HG03571 (cell line): ENCODE measurements around the gene RFC2.
"Not testable (repeated sequence)": the region's sequence is repeated elsewhere in the genome, so short reads cannot be mapped to it uniquely, and the experiment has no call there.

Experiments used
- ATAC-seq: cut with Tn5 transposase; IDR thresholded peaks from one replicate; pipeline ENCODE4 v1.9.1; 2021; ENCODE audit not compliant: unreplicated experiment

RFC2 gene

DNA sequence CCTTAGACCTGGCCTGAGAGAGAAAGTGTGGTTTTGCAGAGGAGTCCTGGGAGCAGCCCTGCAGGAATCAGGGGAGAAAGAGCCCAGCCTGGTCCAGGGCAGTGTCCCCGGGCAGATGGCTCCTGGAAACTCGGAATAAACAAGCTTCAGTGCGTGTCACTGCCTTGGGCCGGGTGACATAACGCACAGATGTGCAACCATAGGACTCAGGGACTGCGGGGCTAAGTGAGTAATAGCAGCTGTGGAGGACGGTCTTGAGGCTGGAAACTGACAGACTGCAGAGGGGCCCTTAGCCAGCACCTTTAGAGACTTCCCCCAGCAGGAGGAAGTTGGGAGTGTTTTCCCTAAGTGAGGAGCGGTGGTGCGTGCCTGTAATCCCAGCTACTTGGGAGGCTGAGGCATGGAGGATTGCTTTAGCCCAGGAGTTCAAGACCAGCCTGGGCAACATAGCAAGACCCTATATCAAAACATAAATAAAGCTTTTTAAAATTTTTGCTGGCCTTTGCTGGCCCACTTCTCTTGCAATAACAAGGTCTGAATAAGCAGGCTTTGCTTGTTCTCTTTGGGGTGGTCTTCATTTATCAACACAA is 29.8 kb upstream of the RFC2 start:
- ATAC-seq, result no peak

DNA sequence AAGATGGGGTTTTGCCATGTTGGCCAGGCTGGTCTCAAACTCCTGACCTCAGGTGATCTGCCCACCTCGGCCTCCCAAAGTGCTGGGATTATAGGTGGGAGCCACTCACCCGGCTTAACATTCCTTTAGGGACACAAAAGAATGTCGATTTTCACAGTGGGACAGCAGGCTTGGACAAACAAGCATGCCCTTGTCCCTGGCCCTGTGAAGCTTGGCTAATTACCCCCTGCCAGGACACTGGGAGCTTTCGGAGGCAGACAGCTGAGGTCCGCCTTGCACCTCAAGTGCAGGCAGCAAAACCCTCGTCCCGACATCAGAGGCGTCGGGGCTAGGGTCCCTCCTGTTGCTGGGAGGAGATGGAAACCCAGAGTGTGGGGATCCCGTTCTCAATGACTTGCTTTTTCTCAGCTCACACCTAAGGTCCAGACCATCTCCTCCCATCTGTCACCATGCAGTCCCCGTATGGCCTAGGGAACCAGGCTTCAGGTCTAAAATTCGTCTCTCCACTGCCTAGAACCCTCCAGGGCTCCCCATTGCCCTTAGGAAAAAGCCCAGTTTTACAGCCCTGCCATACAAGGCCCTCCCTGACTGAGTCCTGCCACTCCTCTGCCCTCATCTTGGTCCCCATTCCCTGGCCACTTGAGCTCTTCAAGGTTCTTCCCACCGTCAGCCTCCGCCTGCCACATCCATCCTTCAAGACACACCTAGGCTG is 28.7 kb upstream of the RFC2 start:
- ATAC-seq, result no peak

GRCh38 chr7:74280985-74281384 is 26.8 kb upstream of the RFC2 start:
- no peak for ATAC-seq

DNA sequence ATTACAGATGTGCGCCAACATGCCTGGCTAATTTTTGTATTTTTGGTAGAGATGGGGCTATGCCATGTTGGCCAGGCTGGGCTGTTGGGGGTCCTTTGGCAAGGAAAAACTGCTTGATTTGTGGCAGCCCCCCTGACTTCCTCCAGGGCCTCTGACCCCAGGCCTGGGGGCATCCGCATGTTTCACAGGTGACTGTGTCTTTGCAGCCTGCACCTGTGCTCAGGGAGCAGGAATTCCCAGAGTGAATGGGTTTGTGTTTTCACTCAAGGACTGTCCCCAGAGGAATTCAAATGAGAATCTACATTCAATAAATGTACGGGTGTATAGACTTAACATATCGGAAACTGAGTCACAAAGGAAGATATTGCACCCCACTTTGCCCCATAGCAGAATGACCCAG is 23.4 kb upstream of the RFC2 start:
- no peak for ATAC-seq

DNA sequence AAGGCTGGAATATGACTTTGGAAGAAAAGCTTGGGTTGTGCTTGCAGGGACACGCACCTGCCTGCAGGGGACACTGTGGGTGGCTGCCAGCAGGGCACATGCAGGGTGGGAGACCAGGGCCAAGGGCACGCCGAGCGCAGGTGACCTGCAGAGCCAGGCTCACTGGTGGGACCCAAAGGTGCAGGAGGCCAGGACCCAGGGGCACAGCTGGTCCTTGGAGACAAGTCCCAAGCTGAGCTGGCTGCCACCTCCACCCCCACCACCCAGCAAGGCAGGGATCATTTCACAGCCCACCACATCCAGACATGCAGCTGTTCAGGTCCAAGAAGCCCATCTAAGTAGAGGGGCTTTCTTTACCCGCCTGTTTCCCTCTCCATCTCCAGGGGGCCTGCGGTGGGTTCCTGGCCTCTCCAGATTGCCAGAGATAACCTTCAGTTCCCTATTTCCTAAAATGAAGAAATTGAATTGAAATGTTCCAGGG is 21.2 kb upstream of the RFC2 start:
- ATAC-seq, result no peak

DNA sequence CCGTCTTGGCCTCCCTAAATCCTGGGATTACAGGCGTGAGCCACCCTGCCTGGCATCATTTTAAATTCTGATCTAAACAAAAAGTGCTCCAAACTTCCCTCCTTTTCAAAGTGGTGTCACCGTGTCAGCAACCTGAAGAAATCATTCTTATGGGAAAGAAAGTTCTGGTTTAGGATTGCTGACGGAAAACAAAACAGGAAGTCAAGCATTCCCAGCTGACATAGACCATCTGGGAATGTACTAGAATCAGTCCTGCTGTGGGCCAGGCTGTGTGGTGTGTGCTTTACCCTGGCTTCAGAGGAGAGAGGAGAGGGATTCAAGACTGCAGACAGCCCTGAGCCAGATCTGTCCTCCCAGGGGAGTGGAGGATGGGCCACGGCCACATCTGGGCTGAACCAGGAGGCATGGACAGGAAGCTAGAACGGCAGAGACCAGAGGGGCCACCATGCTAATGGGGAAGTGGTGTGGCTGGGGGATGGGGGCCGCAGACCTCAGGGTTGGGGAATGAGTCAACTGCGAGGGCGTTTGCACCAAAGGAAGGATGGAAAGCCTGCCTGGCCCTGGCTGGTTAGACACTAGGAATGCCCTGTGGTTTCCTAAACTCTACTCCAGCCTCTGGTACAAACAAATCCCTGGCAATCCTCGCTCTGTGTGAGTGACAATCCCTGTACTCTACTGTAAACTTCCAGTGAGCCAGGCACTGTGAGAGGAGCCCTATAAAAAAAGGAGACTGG is 18.3 kb upstream of the RFC2 start:
- peak; percentile 70 for ATAC-seq

DNA sequence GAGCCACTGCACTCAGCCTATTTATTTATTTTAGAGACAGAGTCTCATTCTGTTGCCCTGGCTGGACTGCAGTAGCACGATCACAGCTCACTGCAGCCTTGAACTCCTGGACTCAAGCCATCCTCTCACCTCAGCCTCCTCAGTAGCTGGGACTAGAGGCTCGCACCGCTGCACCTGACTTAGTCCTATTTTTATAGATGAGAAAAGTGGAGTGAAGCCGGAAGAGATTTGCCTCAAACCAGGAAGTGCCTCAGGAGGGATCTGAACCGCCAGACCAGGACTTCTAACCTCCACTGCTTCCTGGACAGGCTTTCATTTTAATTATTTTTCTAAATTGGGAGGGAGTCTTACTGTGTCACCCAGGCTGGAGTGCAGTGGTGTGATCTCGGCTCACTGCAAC is 17.5 kb upstream of the RFC2 start:
- no peak for ATAC-seq

GRCh38 chr7:74269757-74270277 is 15.6 kb upstream of the RFC2 start:
- ATAC-seq, result no peak

DNA sequence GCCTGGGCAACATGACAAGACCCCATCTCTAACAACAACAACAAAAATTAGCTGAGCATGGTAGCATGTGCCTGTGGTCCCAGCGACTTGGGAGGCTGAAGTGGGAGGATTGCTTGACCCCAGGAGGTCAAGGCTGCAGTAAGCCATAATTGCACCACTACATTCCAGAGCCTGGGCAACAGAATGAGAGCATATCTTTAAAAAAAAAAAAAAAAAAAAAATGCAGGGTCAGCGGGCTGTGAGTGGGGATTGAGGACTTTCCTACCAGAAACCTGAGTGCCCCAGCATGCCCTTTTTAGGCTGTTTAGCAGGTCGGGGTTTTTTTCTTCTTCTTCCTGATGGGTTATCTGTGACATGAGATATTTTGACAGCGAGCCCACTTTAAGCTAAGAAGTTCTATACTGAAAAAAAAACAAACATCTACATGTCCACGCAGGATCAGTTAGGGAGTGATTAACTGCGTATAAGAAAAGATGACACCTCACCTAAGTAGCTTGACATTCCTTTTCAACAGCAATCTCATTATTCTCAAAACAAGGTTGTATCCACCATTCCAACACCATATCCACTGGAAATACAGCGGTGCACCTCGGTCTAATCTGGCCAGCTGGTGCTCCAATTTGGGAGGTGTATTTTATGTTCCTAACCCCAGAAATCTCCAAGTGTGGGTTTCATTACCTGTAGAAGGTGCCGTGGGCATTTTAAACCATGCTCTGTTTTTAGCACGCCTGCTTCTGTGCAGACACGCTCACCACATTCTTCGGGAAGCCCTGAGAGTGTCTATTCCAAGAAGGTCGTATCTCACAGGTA is 13.8 kb upstream of the RFC2 start:
- ATAC-seq, result no peak

DNA sequence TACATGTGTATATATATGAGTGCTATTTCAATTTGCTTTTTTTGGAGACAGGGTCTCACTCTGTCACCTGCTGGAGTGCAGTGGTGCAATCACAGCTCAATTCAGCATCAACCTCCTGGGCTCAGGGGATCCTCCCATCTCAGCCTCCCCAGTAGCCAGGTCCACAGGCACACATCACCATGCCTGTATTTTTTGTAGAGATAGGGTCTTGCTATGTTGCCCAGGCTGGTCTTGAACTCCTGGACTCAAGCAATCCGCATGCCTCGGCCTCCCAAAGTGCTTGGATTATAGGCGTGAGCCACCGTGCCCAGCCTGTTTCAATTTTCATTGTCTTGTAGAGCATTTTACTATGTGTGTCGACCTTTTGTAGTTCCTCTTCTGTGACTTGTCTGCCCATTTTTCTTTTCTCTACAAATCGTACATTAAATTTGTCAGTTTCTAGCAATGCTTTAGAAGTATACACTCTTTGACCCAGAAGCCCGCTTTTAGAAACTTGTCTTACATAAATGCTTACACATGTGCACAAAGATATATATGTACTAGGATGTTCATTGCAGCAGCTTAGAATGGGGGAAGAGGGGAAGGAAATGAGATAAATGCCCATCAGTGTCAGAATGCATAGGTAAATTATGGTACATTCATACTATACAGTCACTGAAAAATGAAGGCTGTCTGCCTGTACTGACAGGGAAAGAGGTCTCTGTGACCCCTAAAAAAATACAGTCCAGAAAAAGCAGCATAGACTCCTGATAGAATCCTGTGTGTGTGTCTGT is 12.2 kb upstream of the RFC2 start:
- ATAC-seq, result no peak

DNA sequence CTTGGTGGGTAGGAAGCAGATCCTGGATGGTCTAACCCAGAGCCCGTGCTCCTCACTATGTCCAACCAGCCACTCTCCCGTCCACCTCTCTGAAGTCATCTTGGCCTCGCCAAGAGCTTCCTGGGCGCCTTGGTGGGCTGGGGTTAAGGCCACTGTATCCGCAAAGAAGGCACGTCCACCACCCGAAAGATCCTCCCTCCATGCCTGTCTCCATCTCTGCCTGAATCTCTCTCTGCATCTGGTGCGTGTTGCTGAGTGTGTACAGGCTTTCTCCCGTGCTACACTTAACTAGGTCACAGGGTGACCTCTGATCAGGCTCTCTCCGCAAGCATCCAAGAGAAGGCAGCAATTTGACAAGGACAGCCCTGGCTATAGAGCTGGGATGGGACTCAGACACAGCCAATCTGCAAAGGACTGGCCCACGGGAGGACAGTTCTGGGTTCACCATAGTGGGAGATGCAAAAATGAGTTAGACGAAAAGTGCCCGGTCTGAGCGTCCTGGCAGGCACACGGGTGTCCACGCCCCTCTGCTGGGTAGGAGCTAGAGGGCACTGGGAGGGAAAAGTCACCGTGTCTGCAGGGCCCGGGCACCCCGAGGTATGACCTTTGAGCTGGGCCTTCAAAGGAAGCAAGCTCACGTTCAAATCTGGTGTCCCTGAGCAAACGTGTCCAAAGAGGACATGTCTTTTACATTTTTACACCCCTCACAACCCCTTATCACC is 9.4 kb upstream of the RFC2 start:
- no peak for ATAC-seq

DNA sequence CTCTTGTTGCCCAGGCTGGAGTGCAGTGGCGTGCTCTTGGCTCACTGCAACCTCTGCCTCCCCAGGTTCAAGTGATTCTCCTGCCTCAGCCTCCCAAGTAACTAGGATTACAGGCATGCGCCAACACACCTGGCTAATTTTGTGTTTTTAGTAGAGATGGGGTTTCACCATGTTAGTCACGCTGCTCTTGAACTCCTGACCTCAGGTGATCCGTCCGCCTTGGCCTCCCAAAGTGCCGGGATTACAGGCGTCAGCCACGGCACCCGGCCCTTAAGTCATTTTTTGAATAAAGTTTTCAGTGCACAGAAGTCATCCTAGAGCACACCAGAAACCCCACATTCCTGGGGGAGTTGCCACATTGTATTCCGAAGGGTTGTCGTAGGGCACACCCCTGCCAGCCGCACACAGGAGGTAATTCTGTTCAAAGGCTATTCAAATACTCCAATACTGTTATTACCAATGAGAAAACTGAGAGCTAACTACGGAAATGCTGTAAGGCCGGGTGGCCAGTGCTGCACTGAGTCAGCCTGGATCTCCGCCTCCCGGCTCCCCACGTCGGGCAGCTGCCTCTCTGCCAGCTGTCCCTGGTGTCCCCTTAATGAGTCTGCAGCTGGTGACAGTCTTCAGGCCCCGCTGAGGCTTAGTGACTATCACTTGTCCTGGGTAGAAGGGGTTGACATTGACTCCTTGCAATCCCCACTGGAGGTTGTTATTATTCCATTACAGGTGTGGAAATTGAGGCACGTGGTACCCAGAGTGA is 8.6 kb upstream of the RFC2 start:
- no peak for ATAC-seq

DNA sequence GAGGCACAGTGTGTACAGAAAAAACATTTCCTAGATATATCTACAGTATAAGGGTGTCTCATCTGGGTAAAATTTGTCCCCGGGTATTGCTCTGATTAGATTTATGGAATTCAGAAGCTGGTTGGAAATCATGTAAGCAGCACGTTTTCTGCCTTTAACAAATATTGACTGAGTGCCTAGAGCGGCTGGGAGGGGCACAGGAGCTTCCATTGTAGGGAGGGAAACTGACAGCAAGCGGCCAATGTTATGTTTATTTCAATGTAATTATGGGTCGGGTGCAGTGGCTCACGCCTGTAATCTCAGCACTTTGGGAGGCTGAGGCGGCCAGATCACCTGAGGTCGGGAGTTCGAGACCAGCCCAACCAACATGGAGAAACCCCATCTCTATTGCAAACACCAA is 4.4 kb upstream of the RFC2 start:
- ATAC-seq, result no peak

DNA sequence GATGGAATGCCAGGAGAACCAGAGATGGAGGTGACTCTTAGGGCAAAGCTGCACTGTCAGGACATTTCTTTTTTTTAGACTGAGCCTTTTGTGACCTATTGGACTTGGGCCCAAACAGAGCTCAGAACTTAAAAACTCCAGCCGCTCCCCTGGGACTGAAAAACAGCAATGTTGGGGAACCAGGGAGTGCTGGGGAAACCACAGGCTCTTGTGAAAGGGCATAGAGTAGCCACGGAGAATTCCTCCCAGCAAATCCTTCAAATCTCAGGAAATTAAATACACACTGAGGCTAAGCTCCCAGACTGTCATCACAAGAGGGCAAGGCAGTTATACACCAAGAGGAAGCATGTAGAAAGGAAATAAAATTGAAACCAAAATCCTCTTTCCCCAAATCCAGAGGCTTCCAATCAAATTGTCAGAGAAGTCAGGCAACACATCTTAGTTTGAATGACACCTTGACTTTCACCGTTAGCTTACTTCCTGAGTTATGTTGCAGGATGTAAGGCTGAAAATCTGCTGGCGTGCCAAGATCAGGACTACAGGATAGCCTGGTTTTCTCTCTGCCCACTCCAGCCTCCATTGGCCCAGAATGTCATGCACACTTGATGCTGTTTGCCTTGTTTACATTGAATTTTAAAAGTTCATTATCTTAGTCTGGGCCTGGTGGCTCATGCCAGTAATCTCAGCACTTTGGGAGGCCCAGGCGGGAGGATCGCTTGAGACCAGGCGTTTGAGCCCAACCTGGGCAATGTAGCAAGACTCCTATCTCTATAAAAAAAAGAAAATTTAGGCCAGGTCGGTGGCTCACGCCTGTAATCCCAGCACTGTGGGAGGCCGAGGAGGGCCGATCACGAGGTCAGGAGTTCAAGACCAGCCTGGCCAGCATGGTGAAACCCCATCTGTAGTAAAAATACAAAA is 2.6 kb upstream of the RFC2 start:
- no peak for ATAC-seq

- not testable (repeated sequence) for ATAC-seq
Measured at GRCh38 chr7:74255461-74255860, 1.3 kb upstream of the RFC2 start.

DNA sequence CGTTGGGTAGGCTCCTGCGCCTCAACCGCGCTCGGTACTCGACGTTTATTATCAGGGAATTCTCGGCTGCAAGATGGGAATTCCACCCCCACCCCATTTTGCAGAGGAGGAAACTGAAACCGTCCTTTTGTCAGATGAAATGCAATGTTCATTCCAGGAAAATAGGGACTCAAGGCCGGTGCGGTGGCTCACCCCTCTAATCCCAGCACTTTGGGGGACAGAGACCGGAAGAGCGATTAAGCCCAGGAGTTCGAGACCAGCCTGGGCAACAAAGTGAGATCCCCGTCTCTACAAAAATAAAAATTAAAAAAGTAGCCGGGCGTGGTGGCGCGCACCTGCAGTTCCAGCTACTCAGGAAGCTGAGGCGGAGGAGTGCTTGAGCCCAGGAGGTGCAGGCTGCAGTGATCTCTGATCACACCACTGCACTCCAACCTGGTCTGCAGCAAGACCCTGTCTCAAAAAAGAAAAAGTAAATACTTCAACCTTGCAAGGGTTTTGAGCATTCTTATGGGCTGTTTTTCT is 720 bp upstream of the RFC2 start:
- ATAC-seq, result no peak

DNA sequence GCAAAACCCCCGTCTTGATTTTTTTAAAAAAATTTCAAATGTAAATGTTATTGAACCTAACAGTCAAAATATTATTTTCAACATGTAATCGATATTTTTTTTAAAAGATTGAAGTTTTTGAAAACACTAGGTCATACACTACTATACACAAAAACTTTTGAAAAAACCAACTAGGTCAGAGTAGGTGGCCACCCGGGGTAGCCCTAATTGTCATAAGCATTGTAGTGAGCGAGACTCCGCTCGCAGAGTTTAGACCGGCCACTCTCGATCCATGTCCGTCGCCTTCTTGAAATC is 417 bp downstream of the RFC2 start:
- peak; percentile 12 for ATAC-seq

DNA sequence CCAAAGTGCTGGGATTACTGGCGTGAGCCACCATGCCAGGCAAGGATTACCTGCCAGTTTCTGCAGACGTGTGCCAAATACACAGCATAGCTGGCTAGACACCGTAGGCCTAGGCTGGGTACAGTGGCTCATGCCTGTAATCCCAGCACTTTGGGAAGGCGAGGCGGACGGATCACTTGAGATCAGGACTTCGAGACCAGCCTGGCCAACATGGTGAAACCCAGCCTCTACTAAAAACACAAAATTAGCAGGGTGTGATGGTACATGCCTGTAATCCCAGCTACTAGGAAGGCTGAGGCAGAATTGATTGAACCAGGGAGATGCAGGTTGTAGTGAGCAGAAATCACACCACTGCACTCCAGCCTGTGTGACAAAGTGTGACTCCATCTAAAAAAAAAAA is 868 bp downstream of the RFC2 start:
- no peak for ATAC-seq
